SU-DHL-6 (cell line): Measurements from ENCODE around the gene PBXIP1.

ENCODE experiments used
- EZH2phosphoT487 ChIP-seq: fragments of 200-600 bp; sonication (generic), shearing (Covaris generic); conservative IDR thresholded peaks from 2 replicates; pipeline ENCODE4 v1.6.1; 2018; ENCODE audit warnings: mild to moderate bottlenecking, antibody characterized with exemption, low read length, moderate library complexity, mixed read lengths
- TF ChIP-seq, protein P1 (sequence below): fragments of 200-600 bp; sonication (generic); IDR thresholded peaks from one replicate; pipeline ENCODE4 v1.5.1; 2017; ENCODE audit warnings: antibody characterized with exemption, mild to moderate bottlenecking, low read length, moderate library complexity; ENCODE audit not compliant: insufficient read depth, poor library complexity, severe bottlenecking

- TF ChIP-seq, protein P1, sequence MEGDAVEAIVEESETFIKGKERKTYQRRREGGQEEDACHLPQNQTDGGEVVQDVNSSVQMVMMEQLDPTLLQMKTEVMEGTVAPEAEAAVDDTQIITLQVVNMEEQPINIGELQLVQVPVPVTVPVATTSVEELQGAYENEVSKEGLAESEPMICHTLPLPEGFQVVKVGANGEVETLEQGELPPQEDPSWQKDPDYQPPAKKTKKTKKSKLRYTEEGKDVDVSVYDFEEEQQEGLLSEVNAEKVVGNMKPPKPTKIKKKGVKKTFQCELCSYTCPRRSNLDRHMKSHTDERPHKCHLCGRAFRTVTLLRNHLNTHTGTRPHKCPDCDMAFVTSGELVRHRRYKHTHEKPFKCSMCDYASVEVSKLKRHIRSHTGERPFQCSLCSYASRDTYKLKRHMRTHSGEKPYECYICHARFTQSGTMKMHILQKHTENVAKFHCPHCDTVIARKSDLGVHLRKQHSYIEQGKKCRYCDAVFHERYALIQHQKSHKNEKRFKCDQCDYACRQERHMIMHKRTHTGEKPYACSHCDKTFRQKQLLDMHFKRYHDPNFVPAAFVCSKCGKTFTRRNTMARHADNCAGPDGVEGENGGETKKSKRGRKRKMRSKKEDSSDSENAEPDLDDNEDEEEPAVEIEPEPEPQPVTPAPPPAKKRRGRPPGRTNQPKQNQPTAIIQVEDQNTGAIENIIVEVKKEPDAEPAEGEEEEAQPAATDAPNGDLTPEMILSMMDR: no peak
- no peak for TF ChIP-seq EZH2phosphoT487
Observed at GRCh38 chr1:154982897-154983648, 27.2 kb upstream of the PBXIP1 start, which contains the start of gene FLAD1.
